ENCODE results near the gene STAP1.

GRCh38 chr4:67522230-67522629 lies 36.3 kb upstream of the STAP1 start:
- TF ChIP-seq CTCF (IDR thresholded peaks at IDR 0.05) (no peak), SIN3A (IDR thresholded peaks at IDR 0.05; ENCODE audit: borderline replicate concordance, low read depth, low read length) (no peak), SMC3 (IDR thresholded peaks at IDR 0.05; ENCODE audit: low read depth, low read length) (no peak), GABPA (IDR thresholded peaks at IDR 0.05; ENCODE audit: low read depth) (no peak), USF1 (IDR thresholded peaks at IDR 0.05; ENCODE audit: borderline replicate concordance, low read depth) (no peak), MAX (IDR thresholded peaks at IDR 0.05; ENCODE audit: low read depth) (no peak), ZBTB33 (IDR thresholded peaks at IDR 0.05; ENCODE audit: borderline replicate concordance, low read depth) (no peak), POLR2AphosphoS5 (IDR thresholded peaks at IDR 0.05; ENCODE audit: low read depth, low read length) (no peak), EP300 (IDR thresholded peaks at IDR 0.05; ENCODE audit: borderline replicate concordance in 1 of 2, low read depth in 1 of 2, low read length in 1 of 2) (no peak), FOXJ3 (CRISPR knock-in tag; IDR thresholded peaks at IDR 0.05) (no peak)

Data from SK-N-SH (cell line).